ENCODE measurements around the gene KRTAP10-9.

Gene KRTAP10-9

GRCh38 chr21:44664691-44665090, 37.8 kb downstream of the KRTAP10-9 start:
- H3K4me1 ChIP-seq (ENCODE audit: control insufficient read depth, insufficient read depth, low read length), result no peaks in the 10 kb centered on the region
- H3K9me3 ChIP-seq (ENCODE audit: control insufficient read depth, low read length), result no peaks in the 10 kb centered on the region
- H3K27me3 ChIP-seq (ENCODE audit: control insufficient read depth, insufficient read depth, low read length, poor library complexity, severe bottlenecking), result no peaks in the 10 kb centered on the region
- no peak overlapping the region for H3K27ac ChIP-seq (ENCODE audit: insufficient read depth, low read depth, low read length, poor library complexity, severe bottlenecking)
- WGBS, 2 experiments, result 93 to 94% methylated on average over 5 of the region's 5 CpGs
- H3K4me3 ChIP-seq (ENCODE audit: insufficient read depth, low read depth, low read length), result no peak overlapping the region
- H3K36me3 ChIP-seq (ENCODE audit: control insufficient read depth, insufficient read depth, low read length), result no peaks in the 10 kb centered on the region

GRCh38 chr21:44666401-44667320, 39.8 kb downstream of the KRTAP10-9 start, which contains the start of gene KRTAP12-2:
Gene KRTAP12-2, minus strand, starts transcription at chr21:44666927. Its CDS starts 41 bp downstream, at chr21:44666886.
- WGBS, 2 experiments, result 89 to 92% methylated on average over 19 of the region's 19 CpGs
- H3K27ac ChIP-seq (ENCODE audit: insufficient read depth, low read depth, low read length, poor library complexity, severe bottlenecking), result no peak within 1 kb of the TSS
- H3K36me3 ChIP-seq (ENCODE audit: control insufficient read depth, insufficient read depth, low read length), result no peaks in the 10 kb centered on the region
- no peaks in the 10 kb centered on the region for H3K9me3 ChIP-seq (ENCODE audit: control insufficient read depth, low read length)
- H3K27me3 ChIP-seq (ENCODE audit: control insufficient read depth, insufficient read depth, low read length, poor library complexity, severe bottlenecking), result no peaks in the 10 kb centered on the region
- H3K4me1 ChIP-seq (ENCODE audit: control insufficient read depth, insufficient read depth, low read length), result no peaks in the 10 kb centered on the region
- H3K4me3 ChIP-seq (ENCODE audit: insufficient read depth, low read depth, low read length), result no peak within 1 kb of the TSS

GRCh38 chr21:44667612-44668011, 40.7 kb downstream of the KRTAP10-9 start:
- no peaks in the 10 kb centered on the region for H3K9me3 ChIP-seq (ENCODE audit: control insufficient read depth, low read length)
- H3K36me3 ChIP-seq (ENCODE audit: control insufficient read depth, insufficient read depth, low read length), result no peaks in the 10 kb centered on the region
- H3K27ac ChIP-seq (ENCODE audit: insufficient read depth, low read depth, low read length, poor library complexity, severe bottlenecking), result no peak overlapping the region
- H3K4me1 ChIP-seq (ENCODE audit: control insufficient read depth, insufficient read depth, low read length), result no peaks in the 10 kb centered on the region
- no peaks in the 10 kb centered on the region for H3K27me3 ChIP-seq (ENCODE audit: control insufficient read depth, insufficient read depth, low read length, poor library complexity, severe bottlenecking)
- WGBS, 2 experiments, result 71 to 79% methylated on average over 1 of the region's 1 CpG
- no peak overlapping the region for H3K4me3 ChIP-seq (ENCODE audit: insufficient read depth, low read depth, low read length)

- Histone ChIP-seq H3K36me3 (ENCODE audit: control insufficient read depth, insufficient read depth, low read length) (no peaks in the 10 kb centered on the region), H3K9me3 (ENCODE audit: control insufficient read depth, low read length) (no peaks in the 10 kb centered on the region), H3K27ac (ENCODE audit: insufficient read depth, low read depth, low read length, poor library complexity, severe bottlenecking) (no peak overlapping the region), H3K4me3 (ENCODE audit: insufficient read depth, low read depth, low read length) (no peak overlapping the region), H3K4me1 (ENCODE audit: control insufficient read depth, insufficient read depth, low read length) (no peaks in the 10 kb centered on the region), H3K27me3 (ENCODE audit: control insufficient read depth, insufficient read depth, low read length, poor library complexity, severe bottlenecking) (no peaks in the 10 kb centered on the region)
- WGBS, 2 experiments, result 91 to 92% methylated on average over 3 of the region's 3 CpGs
Measured at GRCh38 chr21:44670642-44671432, 43.9 kb downstream of the KRTAP10-9 start.

- 100% methylated on average over 1 of the region's 1 CpG for WGBS, 2 experiments
Measured at GRCh38 chr21:44671911-44672310, 45.0 kb downstream of the KRTAP10-9 start.

GRCh38 chr21:44677881-44678280, 51.0 kb downstream of the KRTAP10-9 start:
- Histone ChIP-seq H3K4me1 (ENCODE audit: control insufficient read depth, insufficient read depth, low read length) (no peaks in the 10 kb centered on the region), H3K36me3 (ENCODE audit: control insufficient read depth, insufficient read depth, low read length) (no peaks in the 10 kb centered on the region), H3K9me3 (ENCODE audit: control insufficient read depth, low read length) (no peaks in the 10 kb centered on the region), H3K27ac (ENCODE audit: insufficient read depth, low read depth, low read length, poor library complexity, severe bottlenecking) (no peak overlapping the region), H3K4me3 (ENCODE audit: insufficient read depth, low read depth, low read length) (no peak overlapping the region), H3K27me3 (ENCODE audit: control insufficient read depth, insufficient read depth, low read length, poor library complexity, severe bottlenecking) (no peaks in the 10 kb centered on the region)
- 95% methylated on average over 13 of the region's 13 CpGs for WGBS, 2 experiments

More at GRCh38 chr21:44671911-44672310, 45.0 kb downstream of the KRTAP10-9 start:
- Histone ChIP-seq H3K36me3 (ENCODE audit: control insufficient read depth, insufficient read depth, low read length) (no peaks in the 10 kb centered on the region), H3K4me1 (ENCODE audit: control insufficient read depth, insufficient read depth, low read length) (no peaks in the 10 kb centered on the region), H3K4me3 (ENCODE audit: insufficient read depth, low read depth, low read length) (no peak overlapping the region), H3K27ac (ENCODE audit: insufficient read depth, low read depth, low read length, poor library complexity, severe bottlenecking) (no peak overlapping the region), H3K9me3 (ENCODE audit: control insufficient read depth, low read length) (no peaks in the 10 kb centered on the region), H3K27me3 (ENCODE audit: control insufficient read depth, insufficient read depth, low read length, poor library complexity, severe bottlenecking) (no peaks in the 10 kb centered on the region)
